DMS114 treated with DMSO at 0.1 percent for 48 hours (cell line): ENCODE measurements around the gene RBM28.

Experiments
- DNase-seq: peaks from one replicate; lab custom pipeline; 2025; ENCODE audit not compliant: unreplicated experiment; lab: John Stamatoyannopoulos, UW

Gene RBM28, protein sequence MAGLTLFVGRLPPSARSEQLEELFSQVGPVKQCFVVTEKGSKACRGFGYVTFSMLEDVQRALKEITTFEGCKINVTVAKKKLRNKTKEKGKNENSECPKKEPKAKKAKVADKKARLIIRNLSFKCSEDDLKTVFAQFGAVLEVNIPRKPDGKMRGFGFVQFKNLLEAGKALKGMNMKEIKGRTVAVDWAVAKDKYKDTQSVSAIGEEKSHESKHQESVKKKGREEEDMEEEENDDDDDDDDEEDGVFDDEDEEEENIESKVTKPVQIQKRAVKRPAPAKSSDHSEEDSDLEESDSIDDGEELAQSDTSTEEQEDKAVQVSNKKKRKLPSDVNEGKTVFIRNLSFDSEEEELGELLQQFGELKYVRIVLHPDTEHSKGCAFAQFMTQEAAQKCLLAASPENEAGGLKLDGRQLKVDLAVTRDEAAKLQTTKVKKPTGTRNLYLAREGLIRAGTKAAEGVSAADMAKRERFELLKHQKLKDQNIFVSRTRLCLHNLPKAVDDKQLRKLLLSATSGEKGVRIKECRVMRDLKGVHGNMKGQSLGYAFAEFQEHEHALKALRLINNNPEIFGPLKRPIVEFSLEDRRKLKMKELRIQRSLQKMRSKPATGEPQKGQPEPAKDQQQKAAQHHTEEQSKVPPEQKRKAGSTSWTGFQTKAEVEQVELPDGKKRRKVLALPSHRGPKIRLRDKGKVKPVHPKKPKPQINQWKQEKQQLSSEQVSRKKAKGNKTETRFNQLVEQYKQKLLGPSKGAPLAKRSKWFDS

DNA sequence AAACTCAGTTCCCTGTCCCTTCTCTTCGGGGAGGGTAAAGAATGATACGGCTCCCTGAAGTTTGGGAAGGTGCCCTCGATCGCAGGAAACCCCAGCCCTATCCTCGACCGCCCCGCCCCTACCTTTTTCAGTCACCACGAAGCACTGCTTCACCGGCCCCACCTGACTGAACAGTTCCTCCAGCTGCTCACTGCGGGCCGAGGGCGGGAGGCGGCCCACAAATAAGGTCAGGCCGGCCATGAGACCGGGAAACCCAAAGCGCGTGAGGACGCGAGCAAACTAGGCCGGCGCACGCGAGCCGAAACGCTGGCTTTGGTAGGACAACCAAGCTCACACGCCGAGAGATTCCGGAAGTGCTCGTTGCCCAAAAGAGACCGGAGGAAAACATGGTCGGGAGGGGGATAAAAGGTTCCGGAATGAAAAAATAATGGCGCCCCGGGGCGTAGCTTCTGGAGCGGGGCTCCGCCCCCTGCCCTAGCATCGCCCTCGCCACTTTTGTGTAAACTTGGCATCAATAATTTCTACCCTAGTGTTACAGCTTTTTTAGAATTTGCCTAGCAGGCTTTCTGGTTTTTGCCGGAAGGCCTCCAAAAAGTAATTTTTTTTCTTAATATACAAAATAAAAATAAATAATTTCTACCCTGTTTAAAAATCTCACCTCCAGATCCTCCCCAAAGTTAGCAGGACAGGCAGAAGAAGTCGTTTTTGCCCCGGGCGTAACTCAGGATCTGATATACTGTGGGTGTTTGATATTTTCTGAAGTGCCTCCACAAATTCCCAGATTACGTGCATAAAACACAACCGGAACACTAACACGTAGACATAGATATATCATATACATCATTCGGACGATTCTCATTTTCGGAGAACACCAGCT, at the start of gene RBM28:
Gene RBM28, minus strand, starts transcription at position 355 of the 877 bp plus-strand sequence. Its CDS starts 115 bp downstream, at position 240.
- peak; percentile 85 for DNase-seq

DNA sequence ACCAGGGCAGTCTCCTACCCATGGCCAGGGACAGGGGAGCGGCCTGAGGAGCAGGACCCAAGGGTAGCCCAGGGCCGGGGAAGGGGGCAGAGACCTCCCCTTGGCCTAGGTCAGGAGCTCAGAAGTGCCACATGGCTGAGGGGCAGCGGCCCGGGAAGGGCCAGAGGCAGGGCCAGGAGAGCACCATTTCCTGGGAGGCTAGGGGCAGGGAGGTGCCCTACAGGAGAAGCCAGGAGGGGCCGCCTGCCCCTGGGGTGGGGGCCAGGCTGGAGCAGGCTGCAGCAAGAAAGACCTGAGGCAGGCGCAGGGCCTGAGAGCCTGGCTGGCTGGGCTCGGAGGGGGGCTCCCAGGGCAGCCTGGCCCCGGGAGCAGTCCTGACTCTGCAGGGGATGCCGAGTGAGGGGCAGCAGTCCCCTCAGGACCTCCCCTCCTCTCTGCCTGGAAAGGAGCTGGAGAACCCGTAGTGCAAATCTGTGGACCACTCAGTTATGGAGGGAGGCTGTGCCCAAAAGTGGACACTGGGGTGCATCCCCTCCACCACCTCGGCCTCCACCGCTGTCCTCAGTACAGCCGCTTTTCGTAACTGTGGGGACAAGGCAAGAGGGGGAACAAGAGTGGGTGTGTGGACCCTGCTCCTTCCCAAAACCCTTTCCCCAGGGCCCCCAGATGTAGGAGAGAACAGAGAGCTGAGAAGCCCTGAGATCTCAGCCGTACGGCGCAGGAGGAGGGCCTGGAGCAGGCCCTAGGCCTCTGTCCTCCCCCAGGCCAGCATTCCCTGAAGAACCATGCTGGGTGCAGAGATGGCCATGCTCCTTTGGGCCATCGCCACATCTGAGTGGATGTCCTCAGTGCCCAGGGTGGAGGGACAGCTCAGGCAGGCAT, 49.0 kb upstream of the RBM28 start:
- DNase-seq, result no peak

DNA sequence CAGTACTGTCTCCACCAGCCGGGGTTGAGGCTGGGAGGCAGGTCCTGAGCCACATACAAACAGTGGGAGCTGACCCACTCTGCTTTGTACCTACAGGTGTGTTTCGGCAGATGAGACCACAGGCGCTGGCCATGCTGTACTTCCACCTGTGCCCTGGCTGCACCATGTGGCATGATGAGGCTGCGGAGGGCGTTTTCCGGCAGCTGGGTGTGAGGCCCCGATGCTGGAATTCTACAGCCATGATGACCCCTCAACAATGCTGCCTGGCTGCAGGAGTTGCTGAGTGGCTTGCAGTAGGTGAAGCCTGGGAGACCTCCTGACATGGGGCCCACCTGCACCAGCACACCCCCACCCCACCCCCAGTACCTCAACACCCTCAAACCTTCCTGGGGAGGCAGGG, 48.1 kb upstream of the RBM28 start:
- no peak for DNase-seq

DNA sequence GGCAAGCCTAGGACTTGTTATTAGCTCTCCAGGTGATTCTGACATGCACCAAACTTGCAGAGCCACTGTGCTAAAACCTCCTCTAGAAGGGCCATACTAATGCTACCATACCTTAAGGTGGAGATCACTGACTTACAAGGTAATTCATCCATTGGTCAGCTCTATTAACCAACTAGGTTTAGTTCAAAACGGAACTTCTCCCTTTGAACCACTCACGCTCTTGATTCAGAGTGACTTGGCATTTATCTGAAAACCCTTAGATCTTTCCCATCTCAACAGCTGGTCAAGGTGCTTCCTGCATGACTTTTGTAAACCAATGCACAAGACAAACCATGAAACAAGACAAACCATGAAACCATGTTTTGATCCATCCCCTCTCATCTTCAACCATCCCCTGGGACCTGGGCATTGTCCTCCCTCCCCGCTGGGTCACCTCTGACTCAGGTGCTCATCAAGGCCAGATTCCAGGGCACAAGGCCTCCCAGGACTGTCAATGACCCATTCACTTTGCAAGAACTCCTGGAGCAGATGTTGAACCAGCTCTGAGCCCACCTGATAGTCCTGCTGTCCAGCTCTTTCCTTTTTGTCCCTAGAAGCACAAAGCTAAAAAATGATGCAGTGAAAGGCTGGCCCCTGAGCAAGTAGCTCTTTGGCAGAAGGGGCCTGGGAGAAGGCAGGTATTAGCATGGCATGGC, 47.3 kb upstream of the RBM28 start:
- DNase-seq, result no peak

DNA sequence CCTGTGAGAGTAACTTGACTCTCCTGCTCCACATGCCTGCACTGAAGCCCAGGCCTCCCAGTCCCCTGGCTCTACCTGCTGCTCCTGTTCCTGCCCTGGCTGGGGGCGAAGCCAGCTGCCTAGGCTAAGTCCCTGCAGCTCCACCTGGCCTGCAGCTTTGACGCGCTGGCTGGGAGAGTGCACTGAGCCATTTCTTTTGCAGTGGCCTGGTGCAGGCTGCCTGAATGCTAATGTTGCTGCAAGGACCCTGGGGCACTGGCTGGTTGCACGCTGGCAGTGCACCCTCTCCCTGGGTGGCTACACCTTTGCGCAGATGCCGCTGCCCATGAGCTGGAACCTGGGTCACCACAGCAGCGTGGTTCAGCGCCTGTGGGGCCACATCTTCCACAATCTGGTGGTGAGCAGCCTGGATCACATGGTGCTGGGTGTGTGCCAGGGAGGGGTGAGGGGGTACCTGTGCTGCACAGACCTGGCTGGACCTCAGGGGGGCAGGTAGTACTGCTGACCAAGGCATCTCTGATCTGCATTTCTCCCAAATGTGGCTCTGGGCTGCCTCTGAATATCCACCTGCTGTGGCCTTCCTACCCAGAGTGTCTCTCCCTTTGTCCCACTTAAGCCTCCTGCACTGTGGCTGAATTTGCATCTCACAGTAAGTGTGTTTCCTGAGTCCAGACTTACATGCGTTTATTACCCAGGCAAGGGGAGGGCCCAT, 46.1 kb upstream of the RBM28 start:
- DNase-seq, result no peak

DNA sequence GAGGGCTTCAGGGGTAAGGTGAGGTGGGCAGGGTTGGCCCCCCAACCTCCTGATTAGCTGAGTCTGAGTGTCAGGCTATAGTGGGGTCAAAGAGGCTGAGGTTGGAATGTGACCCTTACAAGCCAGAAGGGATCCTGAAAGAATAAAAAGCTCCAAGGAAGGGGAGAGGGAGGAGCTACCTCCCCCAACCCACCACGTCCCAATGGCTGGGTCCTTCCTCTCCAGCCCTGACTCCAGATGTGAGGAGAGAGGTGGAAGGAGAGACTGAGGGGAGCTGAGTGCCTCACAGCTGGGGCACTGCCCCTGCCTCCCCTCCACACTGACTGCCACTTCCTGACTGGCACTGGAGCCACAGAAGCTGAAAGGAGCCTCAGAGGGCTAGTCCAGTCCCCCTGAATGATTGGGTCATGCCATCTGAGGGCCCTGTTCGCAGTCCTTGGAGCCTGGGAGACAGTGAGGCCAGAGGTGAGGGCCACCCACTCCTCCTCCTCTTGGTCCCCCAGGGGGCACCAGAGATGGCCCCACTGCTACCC, 45.4 kb upstream of the RBM28 start:
- DNase-seq, result no peak

DNA sequence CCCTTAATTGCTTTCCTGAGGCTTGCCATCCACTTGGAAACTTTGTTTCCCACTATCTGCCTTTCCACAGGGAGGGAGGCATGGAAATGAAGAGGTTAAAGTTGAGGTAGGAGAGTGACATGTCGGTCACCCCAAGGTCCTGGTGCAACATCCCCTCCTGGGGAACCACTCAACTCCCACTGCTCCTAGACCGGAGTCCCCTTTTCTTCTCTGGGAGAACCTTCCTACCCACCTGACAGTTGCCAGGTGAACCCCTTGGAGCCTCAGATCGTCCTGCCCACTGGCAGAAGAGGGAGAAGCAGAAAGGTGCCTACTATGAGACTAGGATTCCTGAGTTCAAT, 44.4 kb upstream of the RBM28 start:
- no peak for DNase-seq

DNA sequence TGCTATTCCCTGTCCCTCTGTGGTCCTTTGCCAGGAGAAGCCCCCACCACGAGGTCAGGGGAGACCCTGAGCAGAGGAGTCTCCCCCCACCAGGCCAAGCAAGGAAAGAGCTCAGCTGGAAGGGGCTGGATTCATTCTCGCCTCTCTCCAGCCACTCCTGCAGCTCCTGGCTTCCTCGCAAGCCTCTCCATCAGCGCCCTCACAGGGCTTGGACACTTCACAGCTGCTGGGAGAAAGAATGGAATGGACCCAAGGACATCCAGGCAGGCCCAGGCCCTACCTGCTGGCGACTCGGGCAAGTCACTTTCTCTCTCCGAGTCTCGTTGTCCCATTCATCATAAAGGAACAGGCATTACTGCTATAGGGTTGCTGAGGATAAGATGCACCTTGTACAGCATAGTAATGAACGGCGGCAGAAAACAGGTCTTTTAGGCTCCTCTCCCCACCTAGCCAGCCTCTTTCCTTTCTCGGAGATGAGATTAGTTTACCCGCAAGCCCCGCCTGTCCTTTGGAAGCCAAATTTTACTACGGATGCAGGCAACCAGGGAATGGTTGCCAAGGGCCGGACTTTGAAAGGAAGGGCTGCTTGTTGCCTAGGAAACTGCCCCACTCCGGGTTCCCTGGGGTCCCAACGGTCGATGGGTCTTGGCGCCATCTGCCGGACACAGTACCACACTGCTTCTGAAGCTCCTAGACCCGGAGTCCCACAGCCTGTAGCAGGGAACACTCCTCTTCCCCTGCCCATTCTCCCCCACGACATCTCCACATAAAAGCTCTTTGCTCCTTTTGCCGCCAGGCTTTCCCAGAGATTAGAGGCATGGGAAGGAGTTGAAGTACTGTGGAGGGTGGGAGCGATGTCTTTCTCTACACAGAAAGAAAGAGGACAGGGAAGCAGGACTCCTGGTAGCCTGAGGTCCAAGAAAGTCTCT, 43.8 kb upstream of the RBM28 start:
- DNase-seq, result peak; percentile 67

DNA sequence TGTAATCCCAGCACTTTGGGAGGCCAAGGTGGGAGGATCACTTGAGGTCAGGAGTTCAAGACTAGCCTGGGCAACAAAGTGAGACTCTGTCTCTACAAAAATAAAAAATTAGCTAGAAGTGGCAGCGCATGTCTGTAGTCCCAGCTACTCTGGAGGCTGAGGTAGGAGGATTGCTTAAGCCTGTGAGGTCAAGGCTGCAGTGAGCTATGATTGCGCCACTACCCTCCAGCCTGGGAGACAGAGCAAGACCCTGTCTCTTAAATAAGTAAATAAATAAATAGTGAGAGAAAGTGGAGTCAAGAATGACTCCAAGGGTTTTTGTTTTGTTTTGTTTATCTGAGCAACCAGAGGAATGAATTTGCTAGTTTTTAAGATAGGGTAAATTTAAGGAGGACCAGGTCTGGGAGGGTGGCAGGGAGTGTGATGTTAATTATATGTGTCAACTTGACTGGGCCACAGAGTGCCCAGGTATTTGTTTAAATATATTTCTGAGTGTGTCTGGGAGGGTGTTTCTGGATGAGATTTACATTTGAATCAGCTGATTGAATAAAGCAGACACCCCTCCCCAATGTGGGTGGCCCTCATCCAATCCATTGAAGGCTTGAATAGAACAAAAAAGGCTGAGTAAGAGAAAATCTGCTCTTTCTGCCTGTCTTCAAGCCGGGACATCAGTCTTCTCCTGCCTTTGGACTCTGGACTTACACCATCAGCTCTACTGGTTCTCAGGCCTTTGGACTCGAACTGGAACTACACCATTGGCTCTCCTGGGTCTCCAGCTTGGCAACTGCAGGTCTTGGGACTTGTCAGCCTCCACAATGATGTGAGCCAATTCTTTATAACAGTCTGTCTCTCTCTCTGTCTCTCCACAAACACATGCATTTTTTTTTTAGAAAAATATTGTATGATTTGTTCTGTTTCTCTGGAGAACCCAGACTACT, 42.5 kb upstream of the RBM28 start:
- DNase-seq, result no peak

DNA sequence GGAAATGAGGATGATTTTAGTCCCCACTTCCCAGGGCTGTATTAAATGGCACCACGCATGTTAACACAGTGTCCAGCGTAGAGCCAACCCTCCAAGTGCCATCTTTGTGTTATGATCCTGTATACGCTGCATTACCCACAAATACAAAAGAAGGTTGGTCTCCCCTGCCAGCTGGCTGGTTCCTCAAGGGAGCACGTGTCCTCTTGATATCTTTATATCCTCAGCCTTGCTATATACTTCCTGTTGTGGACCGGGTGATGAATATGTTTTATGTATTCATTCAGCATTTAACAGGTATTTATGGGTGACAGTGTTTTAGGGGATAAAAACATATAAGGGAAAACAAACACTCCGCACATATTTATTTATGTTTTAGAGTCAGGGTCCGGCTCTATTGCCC, 41.0 kb upstream of the RBM28 start:
- DNase-seq, result no peak

DNA sequence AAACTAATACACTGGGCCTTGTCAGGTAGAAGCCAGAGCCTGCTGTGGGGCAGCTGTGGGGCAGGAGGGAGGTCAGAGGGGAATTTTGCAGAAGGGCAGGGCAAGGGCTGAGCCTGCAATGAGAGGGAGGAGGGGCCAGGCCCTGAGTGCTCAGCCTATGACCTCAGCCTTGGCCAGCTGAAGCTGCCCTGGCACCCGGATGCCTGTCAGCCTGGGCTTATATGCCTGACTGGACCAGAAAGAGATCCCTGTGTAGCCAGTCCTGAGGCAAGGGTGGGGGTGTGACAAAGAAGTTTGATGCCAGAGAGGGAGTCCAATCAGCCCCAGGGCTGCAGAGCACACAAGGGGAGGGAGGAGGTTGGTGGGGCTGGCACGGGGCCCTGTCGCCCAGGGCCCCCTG, 40.1 kb upstream of the RBM28 start:
- DNase-seq, result no peak

DNA sequence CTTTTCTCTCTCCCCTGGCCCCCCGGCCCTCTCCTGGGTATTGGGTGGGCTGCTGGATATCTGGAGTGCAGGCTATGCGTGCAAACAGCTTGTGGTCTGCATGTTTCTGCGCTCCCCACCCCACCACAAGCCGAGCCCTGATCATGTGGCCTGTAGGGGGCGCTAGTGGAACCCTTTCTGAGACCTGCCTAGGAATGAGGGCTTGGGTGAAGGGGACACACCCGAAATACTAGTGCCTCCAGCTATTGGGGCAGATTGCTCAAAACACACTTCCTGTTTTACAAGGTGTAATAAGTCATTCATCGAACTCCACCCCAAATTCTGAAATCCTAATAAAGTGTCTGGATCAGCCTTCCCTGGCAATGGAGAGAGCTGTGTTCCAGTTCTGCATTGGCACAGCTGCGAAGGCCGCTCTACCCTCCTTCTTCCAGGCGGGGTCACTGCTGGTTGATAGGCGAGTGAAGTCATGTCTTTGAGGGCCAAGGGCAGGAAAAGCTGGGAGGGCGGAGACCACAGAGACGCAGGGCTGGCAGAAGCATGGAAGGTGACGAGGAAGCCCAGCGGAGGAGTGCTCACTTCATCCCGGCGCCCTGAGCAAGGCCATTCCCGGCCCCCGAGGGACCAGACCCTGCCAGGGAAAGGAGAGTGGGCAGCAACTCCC, 37.6 kb upstream of the RBM28 start:
- DNase-seq, result no peak

DNA sequence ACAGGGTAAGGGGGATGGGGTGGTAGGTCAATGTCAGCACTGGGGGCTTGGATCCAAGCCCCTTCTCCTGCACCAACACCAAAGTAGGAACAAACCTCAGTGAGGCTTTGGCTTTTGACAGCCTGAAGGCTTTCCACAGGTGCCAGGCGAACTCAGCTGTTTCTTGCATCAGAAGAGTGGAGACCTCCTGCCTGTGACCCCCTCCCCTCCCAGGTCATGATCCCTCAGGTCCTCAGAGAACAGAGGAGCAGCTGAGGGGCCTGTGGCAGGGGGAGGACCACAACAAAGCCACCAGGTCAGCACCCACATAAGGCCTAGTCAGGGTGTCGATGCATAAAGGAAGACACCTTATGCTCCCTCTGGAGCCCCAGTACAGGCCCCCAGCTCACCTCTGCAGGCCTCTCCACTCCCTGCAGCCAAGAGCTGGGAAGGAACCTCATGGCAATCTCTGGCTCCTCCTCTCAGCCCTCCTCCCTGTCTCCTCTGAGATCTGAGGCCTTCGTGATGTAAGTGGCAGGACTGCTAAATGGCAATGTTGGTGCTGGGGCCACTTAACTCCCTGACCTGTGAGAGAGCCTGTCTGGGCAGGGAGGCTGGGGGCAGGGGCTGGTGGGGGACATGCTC, 36.9 kb upstream of the RBM28 start:
- no peak for DNase-seq

DNA sequence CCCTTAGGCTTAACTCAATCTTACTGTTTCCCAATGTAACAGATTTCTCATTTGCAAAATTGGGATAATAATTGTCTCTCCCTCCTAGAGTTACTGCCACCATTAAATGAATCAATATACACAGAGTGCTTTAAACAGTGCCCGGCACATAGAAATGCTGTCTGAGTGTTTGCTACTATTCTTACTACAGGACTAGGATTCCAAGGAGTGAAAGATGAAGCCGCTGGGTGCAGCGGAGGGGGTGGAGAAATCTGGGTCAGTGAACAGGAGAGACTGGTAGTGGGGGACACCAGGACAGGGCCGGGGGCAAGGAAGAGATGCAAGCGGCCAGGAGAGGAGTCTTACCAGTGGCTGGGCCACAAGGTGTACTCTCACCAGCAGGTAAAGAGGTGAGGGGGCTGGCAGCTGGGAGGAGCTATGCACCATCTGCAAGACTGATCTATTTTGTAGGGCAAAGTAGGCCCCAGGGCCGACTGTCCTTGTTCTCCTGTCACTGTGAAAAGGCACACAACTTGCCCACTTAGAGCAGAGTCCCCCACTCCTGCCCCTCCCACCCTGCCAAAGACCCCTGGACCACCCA, 36.3 kb upstream of the RBM28 start:
- DNase-seq, result no peak

DNA sequence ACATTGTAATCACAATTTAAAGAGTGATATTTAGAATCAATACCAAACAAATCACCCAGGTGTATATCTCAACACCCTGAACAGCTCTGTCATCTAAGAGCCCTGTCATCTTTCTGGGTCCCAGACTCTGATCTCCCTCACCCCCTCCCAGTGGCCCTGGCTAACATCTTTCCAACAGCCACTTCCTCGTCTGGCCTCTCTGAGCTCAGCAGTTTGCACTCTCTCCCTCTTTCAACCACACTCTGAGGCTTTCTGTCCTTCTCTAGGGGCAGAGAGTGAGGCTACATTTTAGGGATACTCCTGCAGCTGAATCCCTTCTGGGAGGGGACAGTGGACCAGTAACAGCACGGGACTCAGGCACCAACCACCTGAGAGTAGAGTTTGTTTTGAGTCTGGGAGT, 34.9 kb upstream of the RBM28 start:
- no peak for DNase-seq

DNA sequence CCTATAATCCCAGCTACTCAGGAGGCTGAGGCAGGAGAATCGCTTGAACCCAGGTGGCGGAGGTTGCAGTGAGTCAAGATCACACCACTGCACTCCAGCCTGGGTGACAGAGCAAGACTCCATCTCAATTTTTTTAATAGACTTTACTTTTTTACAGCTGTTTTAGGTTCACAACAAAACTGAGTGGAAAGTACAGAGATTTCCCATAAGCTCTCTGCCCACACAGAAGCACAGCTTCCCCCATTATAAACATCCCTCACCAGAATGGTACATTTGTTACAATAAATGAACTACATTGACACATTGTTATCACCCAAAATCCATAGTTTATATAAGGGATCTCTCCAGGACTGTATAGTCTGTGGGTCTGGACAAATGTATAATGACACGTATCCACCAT, 32.4 kb upstream of the RBM28 start:
- no peak for DNase-seq
